IPS-18a (cell line): ENCODE results near the gene ADAMTSL1.

Experiments
- H3K27ac ChIP-seq: one replicate; pipeline ENCODE4 v1.5.1; 2013; ENCODE audit warnings: low read length
- H3K27me3 ChIP-seq: one replicate; pipeline ENCODE4 v1.6.1; 2013; ENCODE audit warnings: mild to moderate bottlenecking, low read length; ENCODE audit not compliant: control insufficient read depth, insufficient read depth
- H3K36me3 ChIP-seq: one replicate; pipeline ENCODE4 v1.6.1; 2013; ENCODE audit warnings: low read depth, low read length; ENCODE audit not compliant: control insufficient read depth
- H3K4me1 ChIP-seq: one replicate; pipeline ENCODE4 v1.6.1; 2013; ENCODE audit warnings: low read depth, low read length; ENCODE audit not compliant: control insufficient read depth
- H3K4me3 ChIP-seq: one replicate; pipeline ENCODE4 v1.5.1; 2013; ENCODE audit warnings: low read length
- H3K9ac ChIP-seq: one replicate; pipeline ENCODE4 v1.6.1; 2013; ENCODE audit warnings: mild to moderate bottlenecking, low read length, moderate library complexity
- H3K9me3 ChIP-seq: one replicate; pipeline ENCODE4 v1.6.1; 2013; ENCODE audit warnings: low read depth, low read length; ENCODE audit not compliant: control insufficient read depth

Gene ADAMTSL1

DNA sequence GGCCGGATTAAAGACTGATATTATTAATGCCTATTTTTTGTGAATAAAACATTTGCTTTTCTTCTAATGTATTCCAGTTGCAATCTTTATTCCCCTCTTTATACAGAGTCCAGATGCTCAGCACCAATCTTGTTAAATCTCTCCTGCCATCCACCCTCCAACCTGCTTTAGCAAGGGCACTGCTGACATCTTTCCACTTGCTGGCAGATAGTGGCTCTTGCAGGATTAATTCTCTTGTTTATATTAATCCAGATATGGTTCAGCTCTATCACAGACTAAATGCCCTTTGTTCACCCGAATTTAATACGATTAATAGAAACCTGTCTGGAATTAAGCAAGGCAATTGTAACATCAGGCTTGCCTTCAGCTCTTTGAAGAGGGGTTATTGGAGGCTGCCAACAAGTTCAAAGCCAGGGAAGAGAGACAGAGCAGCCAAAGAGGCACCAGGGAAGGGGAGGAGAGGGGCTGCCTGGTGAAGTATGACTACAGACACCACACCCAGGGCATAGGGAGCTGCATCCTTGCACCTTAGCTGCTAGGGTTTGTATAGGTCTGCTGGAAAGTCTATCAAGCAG lies 322.8 kb downstream of the ADAMTSL1 start:
- Histone ChIP-seq H3K4me1 (peaks cover 9% of the 10 kb centered on the region), H3K27ac (no peak overlapping the region), H3K9ac (no peak overlapping the region), H3K27me3 (no peaks in the 10 kb centered on the region), H3K4me3 (no peak overlapping the region), H3K9me3 (no peaks in the 10 kb centered on the region), H3K36me3 (no peaks in the 10 kb centered on the region)

DNA sequence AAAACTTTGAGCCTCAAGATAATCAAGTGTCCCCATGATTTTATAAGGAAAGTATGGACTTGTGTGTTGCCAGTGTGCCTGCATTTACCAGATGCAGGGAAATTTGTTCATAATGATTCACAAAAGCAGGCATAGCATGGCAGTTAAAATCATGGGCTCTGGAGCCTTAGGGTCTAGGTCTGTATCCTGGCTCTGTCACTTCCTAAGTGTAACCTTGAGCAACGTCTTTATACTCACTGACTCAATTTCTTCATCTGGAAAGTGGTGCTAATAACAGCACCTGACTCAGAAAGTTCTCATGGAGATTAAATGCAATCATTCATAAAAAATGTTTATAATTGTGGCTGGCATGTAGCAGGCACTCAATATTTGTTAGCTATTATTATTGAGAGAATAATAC lies 324.2 kb downstream of the ADAMTSL1 start:
- Histone ChIP-seq H3K27ac (no peak overlapping the region), H3K27me3 (no peaks in the 10 kb centered on the region), H3K9me3 (no peaks in the 10 kb centered on the region), H3K4me1 (peaks cover 9% of the 10 kb centered on the region), H3K9ac (no peak overlapping the region), H3K36me3 (no peaks in the 10 kb centered on the region), H3K4me3 (no peak overlapping the region)

DNA sequence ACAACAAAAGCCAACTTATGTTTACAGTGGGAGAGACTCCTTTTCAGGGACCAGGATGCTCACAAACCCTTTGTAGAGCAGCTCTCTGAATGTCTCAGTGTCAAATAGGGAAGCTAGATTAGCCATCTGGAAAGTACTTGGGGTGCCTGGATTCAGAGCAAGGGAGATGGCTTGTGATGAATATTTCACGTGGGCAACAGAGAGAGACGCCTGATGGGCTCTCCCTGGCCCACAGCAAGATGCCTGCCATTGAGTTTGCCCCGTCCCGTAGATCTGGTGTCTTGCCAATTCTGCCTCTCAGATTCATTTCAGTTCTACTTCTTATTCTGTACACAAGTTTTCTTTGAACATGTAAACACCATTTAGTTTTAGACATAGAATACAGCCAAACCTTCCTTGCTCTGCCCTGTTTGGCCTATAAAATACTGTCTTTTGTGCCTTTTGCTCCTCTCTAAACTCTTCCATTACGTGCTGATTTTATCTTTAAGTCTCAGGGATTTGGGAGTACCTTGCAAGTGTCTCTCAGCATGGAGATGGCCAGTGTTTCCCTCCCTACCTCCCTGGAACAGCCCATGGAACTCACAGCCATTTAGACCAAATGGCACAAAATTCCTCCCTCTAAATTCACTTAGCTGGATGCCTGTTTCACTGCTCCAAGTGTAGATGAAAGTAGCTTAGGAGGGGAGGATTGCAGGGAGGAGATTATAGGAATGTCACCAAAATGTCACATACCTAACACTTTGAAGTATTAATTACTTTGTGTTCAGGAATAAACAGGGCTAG lies 324.7 kb downstream of the ADAMTSL1 start:
- H3K27me3 ChIP-seq = no peaks in the 10 kb centered on the region
- no peak overlapping the region for H3K4me3 ChIP-seq
- no peaks in the 10 kb centered on the region for H3K9me3 ChIP-seq
- no peaks in the 10 kb centered on the region for H3K36me3 ChIP-seq
- H3K27ac ChIP-seq = no peak overlapping the region
- peaks cover 9% of the 10 kb centered on the region for H3K4me1 ChIP-seq
- H3K9ac ChIP-seq = no peak overlapping the region

DNA sequence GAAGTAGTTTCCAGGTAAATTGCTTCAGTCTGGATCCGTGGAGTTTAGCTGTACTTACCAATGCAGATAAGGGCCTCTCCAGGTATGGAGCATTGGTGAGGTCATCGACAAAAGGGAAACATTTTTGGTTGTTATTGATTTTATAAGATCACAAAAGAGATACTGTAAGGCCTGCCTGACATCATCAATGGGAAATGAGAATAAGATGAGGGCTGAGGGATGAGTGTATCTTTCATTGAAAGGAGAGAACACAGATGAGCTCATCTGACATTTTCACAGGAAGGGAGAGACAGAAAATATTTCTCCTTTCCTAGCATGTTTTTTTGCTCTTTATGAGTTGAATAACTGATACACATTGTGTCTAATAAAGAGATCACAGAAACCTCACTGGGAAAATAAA lies 325.5 kb downstream of the ADAMTSL1 start:
- no peak overlapping the region for H3K27ac ChIP-seq
- no peak overlapping the region for H3K4me3 ChIP-seq
- H3K9ac ChIP-seq = no peak overlapping the region
- H3K36me3 ChIP-seq = no peaks in the 10 kb centered on the region
- peaks cover 13% of the 10 kb centered on the region for H3K4me1 ChIP-seq
- H3K27me3 ChIP-seq = no peaks in the 10 kb centered on the region
- no peaks in the 10 kb centered on the region for H3K9me3 ChIP-seq

DNA sequence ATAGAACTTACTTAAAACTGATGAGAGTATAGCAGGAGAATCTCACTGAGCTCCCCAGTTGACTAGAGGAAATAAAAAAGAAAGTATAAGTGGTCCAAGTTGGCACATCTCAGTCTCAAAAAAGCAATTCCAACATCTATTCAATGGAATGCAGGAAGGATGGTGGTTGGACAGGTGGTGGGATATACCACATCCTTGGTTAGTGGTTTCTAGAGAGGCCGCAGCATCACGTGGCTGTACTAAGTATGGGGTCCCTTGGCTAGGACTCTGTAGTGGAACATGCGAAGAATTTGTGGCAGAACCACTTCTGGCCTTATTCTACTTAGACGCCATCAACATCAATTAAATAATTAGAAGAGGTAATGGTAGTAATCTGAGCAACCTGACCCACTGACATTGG lies 326.6 kb downstream of the ADAMTSL1 start:
- Histone ChIP-seq H3K4me3 (no peak overlapping the region), H3K27ac (no peak overlapping the region), H3K36me3 (no peaks in the 10 kb centered on the region), H3K9me3 (no peaks in the 10 kb centered on the region), H3K9ac (no peak overlapping the region), H3K4me1 (peaks cover 15% of the 10 kb centered on the region), H3K27me3 (no peaks in the 10 kb centered on the region)

DNA sequence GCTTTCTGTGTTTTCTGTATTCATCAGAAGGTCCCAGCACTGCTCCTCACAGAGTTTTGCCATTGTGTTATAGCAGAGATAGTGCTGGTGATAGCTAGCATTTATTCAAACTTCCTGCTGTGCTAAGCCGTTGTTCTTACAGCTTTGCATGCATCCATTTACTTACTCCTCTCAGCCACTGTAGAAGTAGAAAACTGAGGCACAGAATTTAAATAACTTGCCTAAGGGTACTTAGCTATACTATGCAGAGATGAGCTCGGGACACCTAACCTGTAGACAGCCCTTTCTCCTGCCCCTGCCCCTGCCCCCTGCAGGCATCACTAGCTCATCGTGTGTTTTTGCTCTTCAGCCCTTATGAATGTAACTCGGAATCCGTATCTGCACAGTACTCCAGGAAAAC lies 331.4 kb downstream of the ADAMTSL1 start:
- H3K4me1 ChIP-seq = peaks cover 9% of the 10 kb centered on the region
- H3K9ac ChIP-seq = no peak overlapping the region
- H3K27ac ChIP-seq = no peak overlapping the region
- no peaks in the 10 kb centered on the region for H3K27me3 ChIP-seq
- H3K4me3 ChIP-seq = no peak overlapping the region
- no peaks in the 10 kb centered on the region for H3K36me3 ChIP-seq
- no peaks in the 10 kb centered on the region for H3K9me3 ChIP-seq

DNA sequence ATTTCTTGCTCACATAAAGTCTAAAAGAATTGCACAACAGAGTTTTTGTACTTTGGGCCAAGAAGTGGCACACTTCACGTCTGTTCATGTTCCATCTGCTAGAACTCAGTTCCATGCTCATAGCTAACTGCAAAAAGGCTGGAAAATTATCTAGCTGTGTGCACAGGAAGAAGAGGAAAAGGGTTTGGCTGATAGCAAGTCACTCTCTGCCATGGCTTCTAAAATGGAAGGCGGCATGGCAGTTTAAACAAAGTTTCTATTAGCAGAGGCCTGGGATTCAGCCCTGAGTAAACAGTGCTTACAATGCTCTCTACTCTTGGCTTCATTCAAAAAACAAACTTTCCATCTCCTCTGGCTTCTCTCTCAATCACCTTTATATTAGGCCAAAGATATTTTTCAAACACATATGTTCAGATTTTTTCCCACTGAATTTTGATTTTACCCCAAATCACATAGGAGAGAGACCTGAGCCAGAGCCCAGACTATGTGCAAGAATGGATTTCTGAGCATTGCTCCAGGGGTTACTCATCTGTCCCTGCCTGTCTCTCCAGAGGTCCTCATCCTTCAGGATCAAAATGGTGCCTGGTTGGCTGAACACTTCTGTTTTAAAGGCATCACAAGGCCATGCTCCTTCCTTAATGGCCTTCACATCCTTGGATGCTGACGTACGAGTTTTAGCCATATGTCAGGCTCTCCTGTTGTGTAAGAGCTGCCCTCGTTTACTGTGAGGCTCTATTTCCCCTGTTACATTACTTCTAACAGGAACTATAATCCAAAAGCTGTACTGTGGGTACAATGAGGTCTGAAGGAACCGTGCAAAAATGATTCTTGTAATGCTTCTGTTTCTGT lies 332.5 kb downstream of the ADAMTSL1 start:
- Histone ChIP-seq H3K27me3 (no peaks in the 10 kb centered on the region), H3K4me3 (no peak overlapping the region), H3K27ac (no peak overlapping the region), H3K36me3 (no peaks in the 10 kb centered on the region), H3K9ac (no peak overlapping the region), H3K4me1 (peaks cover 9% of the 10 kb centered on the region), H3K9me3 (no peaks in the 10 kb centered on the region)

DNA sequence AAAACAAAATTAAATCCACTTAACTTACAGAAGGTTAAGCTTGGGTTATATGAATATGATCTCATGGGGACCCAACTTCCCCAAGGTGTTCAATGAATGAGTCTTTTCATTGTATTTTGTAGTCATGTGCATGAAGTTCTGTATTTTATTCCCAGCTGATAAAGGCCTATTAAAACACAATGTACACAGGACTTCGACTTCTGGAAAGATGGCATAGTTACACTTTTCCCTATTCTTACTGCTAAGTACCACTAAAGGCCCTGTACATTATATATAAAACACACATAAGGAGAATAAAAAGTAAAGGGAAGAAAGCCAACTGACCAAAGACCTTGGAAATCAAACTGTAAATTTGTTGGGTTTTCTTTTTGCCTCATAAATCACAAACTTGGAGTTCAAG lies 336.6 kb downstream of the ADAMTSL1 start:
- Histone ChIP-seq H3K9me3 (peaks cover 3% of the 10 kb centered on the region), H3K4me1 (peaks cover 2% of the 10 kb centered on the region), H3K4me3 (no peak overlapping the region), H3K27me3 (no peaks in the 10 kb centered on the region), H3K36me3 (no peaks in the 10 kb centered on the region), H3K27ac (no peak overlapping the region), H3K9ac (no peak overlapping the region)

DNA sequence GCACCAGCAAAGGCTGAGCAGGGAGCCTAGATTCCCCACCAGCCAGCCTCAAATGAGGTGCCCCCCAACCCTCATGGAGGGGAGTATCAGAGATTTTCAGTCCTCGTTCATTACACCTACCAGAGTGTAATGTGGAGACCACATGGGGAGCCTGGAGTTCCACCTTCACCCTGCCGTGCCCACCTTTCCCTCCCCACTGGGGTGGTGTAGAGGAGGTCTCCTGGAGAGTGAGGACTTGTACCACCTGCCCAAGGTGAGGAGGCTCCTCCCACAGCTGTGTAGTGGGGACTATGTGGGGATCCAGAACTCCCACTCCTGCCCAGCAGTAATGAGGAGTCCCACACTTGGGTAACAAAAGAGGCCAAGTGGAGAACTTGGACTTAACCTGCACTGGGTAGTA lies 337.2 kb downstream of the ADAMTSL1 start:
- Histone ChIP-seq H3K9me3 (peaks cover 3% of the 10 kb centered on the region), H3K27me3 (no peaks in the 10 kb centered on the region), H3K4me3 (no peak overlapping the region), H3K9ac (no peak overlapping the region), H3K36me3 (no peaks in the 10 kb centered on the region), H3K27ac (no peak overlapping the region), H3K4me1 (no peaks in the 10 kb centered on the region)

DNA sequence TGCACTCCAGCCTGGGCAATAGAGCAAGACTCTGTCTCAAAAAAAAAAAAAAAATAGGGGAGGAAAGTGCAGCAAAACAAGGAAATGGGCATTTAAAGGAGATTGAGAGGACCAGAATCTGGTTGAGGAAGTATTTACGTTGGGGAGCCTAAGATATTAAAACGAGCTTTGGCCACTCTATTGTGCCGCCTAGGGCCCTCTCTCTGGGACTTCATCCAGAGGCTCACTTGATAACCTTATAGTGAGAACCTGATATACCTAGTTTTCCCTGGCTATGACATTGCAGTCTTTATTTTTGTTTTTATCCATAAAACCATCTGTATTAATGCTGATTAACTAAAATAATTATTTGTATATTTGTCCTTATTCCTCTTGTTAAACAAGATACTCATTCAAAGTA lies 345.5 kb downstream of the ADAMTSL1 start:
- Histone ChIP-seq H3K9ac (no peak overlapping the region), H3K9me3 (no peaks in the 10 kb centered on the region), H3K27me3 (no peaks in the 10 kb centered on the region), H3K4me3 (no peak overlapping the region), H3K36me3 (no peaks in the 10 kb centered on the region), H3K4me1 (peaks cover 12% of the 10 kb centered on the region), H3K27ac (no peak overlapping the region)

DNA sequence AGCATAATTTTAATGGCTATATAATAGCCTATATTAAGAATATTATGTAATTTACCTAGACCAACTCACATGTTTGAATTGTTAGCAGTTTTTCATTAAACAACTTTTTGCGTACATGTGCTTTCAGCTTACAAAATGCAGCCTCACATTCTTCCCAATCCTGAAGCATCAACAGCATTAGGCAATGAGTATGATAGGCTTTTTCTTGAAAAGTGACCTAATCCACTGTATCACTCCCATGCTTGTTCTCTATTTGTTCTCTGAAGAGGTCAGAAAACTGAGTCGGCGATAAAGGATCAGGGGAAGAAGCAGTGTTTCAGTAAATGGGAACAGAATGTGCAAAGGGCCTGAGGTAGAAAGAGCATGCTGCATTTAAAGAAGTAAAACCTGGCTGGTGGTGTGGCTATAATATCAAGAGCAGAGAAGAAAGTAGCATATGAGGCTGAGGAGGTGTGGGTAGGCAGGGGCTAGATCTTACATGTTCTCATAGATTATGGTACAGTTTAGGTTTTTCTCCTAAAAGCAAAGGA lies 346.7 kb downstream of the ADAMTSL1 start:
- H3K4me3 ChIP-seq = no peak overlapping the region
- no peaks in the 10 kb centered on the region for H3K9me3 ChIP-seq
- peaks cover 12% of the 10 kb centered on the region for H3K4me1 ChIP-seq
- H3K27me3 ChIP-seq = no peaks in the 10 kb centered on the region
- H3K9ac ChIP-seq = no peak overlapping the region
- no peak overlapping the region for H3K27ac ChIP-seq
- no peaks in the 10 kb centered on the region for H3K36me3 ChIP-seq
